Upper lobe of left lung (tissue), 4 donors: ENCODE measurements around the gene PGP.

Experiments
- EP300 ChIP-seq, 4 donors: sonication (generic); formaldehyde crosslinking; IDR thresholded peaks; one replicate each; pipeline ENCODE4 v1.5.1; 2017; ENCODE audit warnings: antibody characterized with exemption in 4 of 4, control low read depth in 2 of 4
- POLR2A ChIP-seq, 4 donors: fragments of 450-650 bp; IDR thresholded peaks; one replicate each; pipeline ENCODE4 v1.5.1; 2016 to 2017; ENCODE audit warnings: antibody characterized with exemption in 4 of 4, mild to moderate bottlenecking in 2 of 4
- POLR2AphosphoS5 ChIP-seq, 2 donors: sonication (generic); formaldehyde crosslinking; IDR thresholded peaks; one replicate each; pipeline ENCODE4 v1.5.1; 2017; ENCODE audit warnings: antibody characterized with exemption in 2 of 2
- TF ChIP-seq, protein P1 (sequence below), 6 experiments: fragments of 450-650 bp in 4 of 6; fragments of 200-600 bp in 2 of 6; sonication (generic) in 2 of 6; IDR thresholded peaks; one replicate each; pipeline ENCODE4 v1.5.1; 2016 to 2019; ENCODE audit warnings: antibody characterized with exemption in 6 of 6

GRCh38 chr16:2242598-2242997 is 28.0 kb upstream of the PGP start:
- TF ChIP-seq, protein P1, sequence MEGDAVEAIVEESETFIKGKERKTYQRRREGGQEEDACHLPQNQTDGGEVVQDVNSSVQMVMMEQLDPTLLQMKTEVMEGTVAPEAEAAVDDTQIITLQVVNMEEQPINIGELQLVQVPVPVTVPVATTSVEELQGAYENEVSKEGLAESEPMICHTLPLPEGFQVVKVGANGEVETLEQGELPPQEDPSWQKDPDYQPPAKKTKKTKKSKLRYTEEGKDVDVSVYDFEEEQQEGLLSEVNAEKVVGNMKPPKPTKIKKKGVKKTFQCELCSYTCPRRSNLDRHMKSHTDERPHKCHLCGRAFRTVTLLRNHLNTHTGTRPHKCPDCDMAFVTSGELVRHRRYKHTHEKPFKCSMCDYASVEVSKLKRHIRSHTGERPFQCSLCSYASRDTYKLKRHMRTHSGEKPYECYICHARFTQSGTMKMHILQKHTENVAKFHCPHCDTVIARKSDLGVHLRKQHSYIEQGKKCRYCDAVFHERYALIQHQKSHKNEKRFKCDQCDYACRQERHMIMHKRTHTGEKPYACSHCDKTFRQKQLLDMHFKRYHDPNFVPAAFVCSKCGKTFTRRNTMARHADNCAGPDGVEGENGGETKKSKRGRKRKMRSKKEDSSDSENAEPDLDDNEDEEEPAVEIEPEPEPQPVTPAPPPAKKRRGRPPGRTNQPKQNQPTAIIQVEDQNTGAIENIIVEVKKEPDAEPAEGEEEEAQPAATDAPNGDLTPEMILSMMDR (IDR thresholded peaks at IDR 0.05) = no peak
- TF ChIP-seq POLR2AphosphoS5 (IDR thresholded peaks at IDR 0.05) (no peak), POLR2A (IDR thresholded peaks at IDR 0.05) (no peak), EP300 (IDR thresholded peaks at IDR 0.05) (no peak)
